Nephron progenitor cell (in vitro differentiated cells): Measurements from ENCODE around the gene MRPL1.
A peak's percentile ranks its signal among the peaks of the same experiment; 100 is the strongest.
"Not testable (repeated sequence)": the region's sequence is repeated elsewhere in the genome, so short reads cannot be mapped to it uniquely, and the experiment has no call there.

Experiments used
- DNase-seq: peaks from one replicate; pipeline ENCODE4 v3.0.0; 2021
- H3K27ac Mint-ChIP-seq: 2 replicates; pipeline ENCODE4 v1.8.0; 2021; ENCODE audit warnings: mild to moderate bottlenecking, moderate library complexity, mixed read lengths
- H3K27me3 Mint-ChIP-seq: 2 replicates; pipeline ENCODE4 v1.8.0; 2021; ENCODE audit warnings: mild to moderate bottlenecking, low read depth, mixed read lengths; ENCODE audit not compliant: poor library complexity
- H3K36me3 Mint-ChIP-seq: 2 replicates; pipeline ENCODE4 v1.8.0; 2021; ENCODE audit warnings: low read depth, mixed read lengths
- H3K4me1 Mint-ChIP-seq: 2 replicates; pipeline ENCODE4 v1.8.0; 2021; ENCODE audit warnings: mixed read lengths
- H3K4me3 Mint-ChIP-seq: 2 replicates; pipeline ENCODE4 v1.8.0; 2021; ENCODE audit warnings: mild to moderate bottlenecking, moderate library complexity, mixed read lengths
- H3K9me3 Mint-ChIP-seq: 2 replicates; pipeline ENCODE4 v1.8.0; 2021; ENCODE audit warnings: mild to moderate bottlenecking, moderate library complexity, mixed read lengths
- TF ChIP-seq, protein P1 (sequence below): fragments of 200-600 bp; sonication (generic); IDR thresholded peaks from 2 replicates; pipeline ENCODE4 v1.5.0; 2021; ENCODE audit warnings: antibody characterized with exemption

Gene MRPL1

DNA sequence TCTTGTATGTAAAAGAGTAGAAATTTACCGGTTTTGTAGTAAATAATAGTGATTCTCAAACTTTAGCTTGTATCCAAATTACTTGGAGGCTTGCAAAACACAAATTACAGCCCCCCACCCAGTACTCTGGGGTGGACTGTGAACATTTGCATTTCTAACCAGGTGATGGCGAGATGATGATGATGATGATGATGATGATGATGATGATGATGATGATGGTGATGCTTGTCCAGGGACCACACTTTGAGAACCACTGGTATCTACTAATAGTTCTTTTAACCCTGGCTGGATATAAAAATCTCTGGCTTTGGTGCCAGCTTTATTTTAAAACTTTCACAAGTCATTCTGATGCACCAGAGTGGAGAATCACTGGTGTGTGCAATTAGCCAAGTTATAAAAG, 96.3 kb downstream of the MRPL1 start:
- Mint-ChIP-seq H3K4me3 (no peak overlapping the region), H3K4me1 (peaks cover 11% of the 10 kb centered on the region), H3K9me3 (no peaks in the 10 kb centered on the region), H3K36me3 (peaks cover under 1% of the 10 kb centered on the region), H3K27ac (no peak overlapping the region), H3K27me3 (no peaks in the 10 kb centered on the region)
- no peak for DNase-seq
- TF ChIP-seq, protein P1, sequence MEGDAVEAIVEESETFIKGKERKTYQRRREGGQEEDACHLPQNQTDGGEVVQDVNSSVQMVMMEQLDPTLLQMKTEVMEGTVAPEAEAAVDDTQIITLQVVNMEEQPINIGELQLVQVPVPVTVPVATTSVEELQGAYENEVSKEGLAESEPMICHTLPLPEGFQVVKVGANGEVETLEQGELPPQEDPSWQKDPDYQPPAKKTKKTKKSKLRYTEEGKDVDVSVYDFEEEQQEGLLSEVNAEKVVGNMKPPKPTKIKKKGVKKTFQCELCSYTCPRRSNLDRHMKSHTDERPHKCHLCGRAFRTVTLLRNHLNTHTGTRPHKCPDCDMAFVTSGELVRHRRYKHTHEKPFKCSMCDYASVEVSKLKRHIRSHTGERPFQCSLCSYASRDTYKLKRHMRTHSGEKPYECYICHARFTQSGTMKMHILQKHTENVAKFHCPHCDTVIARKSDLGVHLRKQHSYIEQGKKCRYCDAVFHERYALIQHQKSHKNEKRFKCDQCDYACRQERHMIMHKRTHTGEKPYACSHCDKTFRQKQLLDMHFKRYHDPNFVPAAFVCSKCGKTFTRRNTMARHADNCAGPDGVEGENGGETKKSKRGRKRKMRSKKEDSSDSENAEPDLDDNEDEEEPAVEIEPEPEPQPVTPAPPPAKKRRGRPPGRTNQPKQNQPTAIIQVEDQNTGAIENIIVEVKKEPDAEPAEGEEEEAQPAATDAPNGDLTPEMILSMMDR: no peak

- no peaks in the 10 kb centered on the region for H3K36me3 Mint-ChIP-seq
- H3K4me1 Mint-ChIP-seq: peaks cover 11% of the 10 kb centered on the region
- H3K9me3 Mint-ChIP-seq: no peaks in the 10 kb centered on the region
- DNase-seq: peak; percentile 11
- H3K27me3 Mint-ChIP-seq: no peaks in the 10 kb centered on the region
- TF ChIP-seq, protein P1: peak; percentile 66
- no peak overlapping the region for H3K27ac Mint-ChIP-seq
- H3K4me3 Mint-ChIP-seq: no peak overlapping the region
Observed at GRCh38 chr4:77959566-77960338, 97.1 kb downstream of the MRPL1 start.

GRCh38 chr4:77960367-77960766, 97.7 kb downstream of the MRPL1 start:
- no peaks in the 10 kb centered on the region for H3K9me3 Mint-ChIP-seq
- H3K36me3 Mint-ChIP-seq: no peaks in the 10 kb centered on the region
- H3K4me3 Mint-ChIP-seq: no peak overlapping the region
- DNase-seq: no peak
- H3K27me3 Mint-ChIP-seq: no peaks in the 10 kb centered on the region
- no peak overlapping the region for H3K27ac Mint-ChIP-seq
- TF ChIP-seq, protein P1: no peak
- H3K4me1 Mint-ChIP-seq: peaks cover 11% of the 10 kb centered on the region

DNA sequence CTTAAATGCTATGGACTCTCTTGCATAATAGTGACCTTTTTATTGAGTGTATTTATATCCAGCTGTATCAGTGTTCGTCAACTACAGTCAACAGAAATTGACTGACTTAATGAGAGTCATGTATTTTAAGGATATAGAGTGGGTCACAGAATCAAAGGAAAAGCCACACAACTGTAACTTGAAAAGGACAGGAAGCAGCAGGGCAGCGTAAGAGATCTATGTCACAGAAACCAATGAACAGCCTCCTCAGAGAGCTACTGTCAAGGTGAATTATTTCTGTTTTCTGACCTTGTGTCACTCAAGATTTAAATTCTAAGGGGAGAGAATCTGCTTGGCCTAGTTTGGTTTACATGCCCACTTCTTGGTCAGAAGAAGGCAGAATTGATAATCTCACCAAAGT, 100.4 kb downstream of the MRPL1 start:
- Mint-ChIP-seq H3K36me3 (no peaks in the 10 kb centered on the region), H3K4me3 (no peak overlapping the region), H3K9me3 (no peaks in the 10 kb centered on the region), H3K27me3 (no peaks in the 10 kb centered on the region), H3K4me1 (peaks cover 11% of the 10 kb centered on the region), H3K27ac (peak overlapping the region; percentile 71)
- TF ChIP-seq, protein P1: no peak
- no peak for DNase-seq

GRCh38 chr4:77973657-77974056, 111.0 kb downstream of the MRPL1 start:
- H3K36me3 Mint-ChIP-seq, H3K4me3 Mint-ChIP-seq, DNase-seq, H3K9me3 Mint-ChIP-seq, H3K27me3 Mint-ChIP-seq, H3K4me1 Mint-ChIP-seq, H3K27ac Mint-ChIP-seq: not testable (repeated sequence)

DNA sequence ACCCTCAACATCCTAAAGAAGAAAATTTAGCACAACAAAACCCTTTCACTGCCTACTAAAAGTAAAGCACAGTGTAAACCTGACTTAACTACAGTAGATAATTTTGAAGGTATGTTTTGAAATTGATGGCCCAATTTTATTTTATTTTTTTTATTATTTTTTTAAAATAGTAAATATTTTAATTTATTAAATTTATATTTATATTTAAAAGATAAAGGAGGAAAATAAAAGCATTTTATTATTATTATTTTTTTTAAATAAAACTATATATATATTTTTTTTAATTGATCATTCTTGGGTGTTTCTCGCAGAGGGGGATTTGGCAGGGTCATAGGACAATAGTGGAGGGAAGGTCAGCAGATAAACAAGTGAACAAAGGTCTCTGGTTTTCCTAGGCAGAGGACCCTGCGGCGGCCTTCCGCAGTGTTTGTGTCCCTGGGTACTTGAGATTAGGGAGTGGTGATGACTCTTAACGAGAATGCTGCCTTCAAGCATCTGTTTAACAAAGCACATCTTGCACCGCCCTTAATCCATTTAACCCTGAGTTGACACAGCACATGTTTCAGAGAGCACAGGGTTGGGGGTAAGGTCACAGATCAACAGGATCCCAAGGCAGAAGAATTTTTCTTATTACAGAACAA, 120.4 kb downstream of the MRPL1 start:
- H3K9me3 Mint-ChIP-seq: peaks cover 18% of the 10 kb centered on the region
- not testable (repeated sequence) for H3K27ac Mint-ChIP-seq, H3K36me3 Mint-ChIP-seq, H3K27me3 Mint-ChIP-seq, H3K4me3 Mint-ChIP-seq, DNase-seq, H3K4me1 Mint-ChIP-seq

- DNase-seq, H3K36me3 Mint-ChIP-seq, H3K4me1 Mint-ChIP-seq, H3K27ac Mint-ChIP-seq, H3K4me3 Mint-ChIP-seq, H3K27me3 Mint-ChIP-seq: not testable (repeated sequence)
- H3K9me3 Mint-ChIP-seq: peaks cover 18% of the 10 kb centered on the region
Observed at GRCh38 chr4:77983612-77984311, 121.1 kb downstream of the MRPL1 start.
